Endothelial cell of coronary artery (primary cell): ENCODE data around the gene CD2AP. TPM values are rescaled to one million over a fixed set of nuclear protein-coding genes. Genes with fewer than 3 reads are reported as not detected.

Experiments used
- total RNA-seq: library from RNA; depleted of rRNA; stranded (reverse); fragments of >200 nt; gene quantifications from 2 replicates; pipeline ENCODE4 v1.2.3, GENCODE V29; 2014

CD2AP gene, protein sequence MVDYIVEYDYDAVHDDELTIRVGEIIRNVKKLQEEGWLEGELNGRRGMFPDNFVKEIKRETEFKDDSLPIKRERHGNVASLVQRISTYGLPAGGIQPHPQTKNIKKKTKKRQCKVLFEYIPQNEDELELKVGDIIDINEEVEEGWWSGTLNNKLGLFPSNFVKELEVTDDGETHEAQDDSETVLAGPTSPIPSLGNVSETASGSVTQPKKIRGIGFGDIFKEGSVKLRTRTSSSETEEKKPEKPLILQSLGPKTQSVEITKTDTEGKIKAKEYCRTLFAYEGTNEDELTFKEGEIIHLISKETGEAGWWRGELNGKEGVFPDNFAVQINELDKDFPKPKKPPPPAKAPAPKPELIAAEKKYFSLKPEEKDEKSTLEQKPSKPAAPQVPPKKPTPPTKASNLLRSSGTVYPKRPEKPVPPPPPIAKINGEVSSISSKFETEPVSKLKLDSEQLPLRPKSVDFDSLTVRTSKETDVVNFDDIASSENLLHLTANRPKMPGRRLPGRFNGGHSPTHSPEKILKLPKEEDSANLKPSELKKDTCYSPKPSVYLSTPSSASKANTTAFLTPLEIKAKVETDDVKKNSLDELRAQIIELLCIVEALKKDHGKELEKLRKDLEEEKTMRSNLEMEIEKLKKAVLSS
- 28.2 and 32.2 TPM in 2 replicates for total RNA-seq

GRCh38 chr6:47477497-47478232 lies at the start of gene CD2AP:
Gene CD2AP, plus strand, starts transcription at chr6:47477789. Its CDS starts 456 bp downstream, at chr6:47478245.

Other genes with a start within 250 kb of the CD2AP start
- gene TNFRSF21, start 167.9 kb upstream of the CD2AP start, total RNA-seq: 18.0 and 19.8 TPM in 2 replicates
- gene ADGRF4, start 220.8 kb downstream of the CD2AP start, total RNA-seq: 0.09 TPM in 1 of 2 replicates, not detected in the other